ENCODE data around the gene SEZ6L.

The SEZ6L gene

GRCh38 chr22:26303475-26303874, 134.2 kb downstream of the SEZ6L start:
- DNase-seq: no peak

GRCh38 chr22:26304730-26305129, 135.5 kb downstream of the SEZ6L start:
- DNase-seq: no peak

GRCh38 chr22:26308467-26308866, 139.2 kb downstream of the SEZ6L start:
- no peak for DNase-seq

GRCh38 chr22:26310616-26311015, 141.4 kb downstream of the SEZ6L start:
- DNase-seq: no peak

GRCh38 chr22:26313291-26313690, 144.0 kb downstream of the SEZ6L start:
- DNase-seq: no peak

- no peak for DNase-seq
Measured at GRCh38 chr22:26314171-26314570, 144.9 kb downstream of the SEZ6L start.

- DNase-seq: no peak
Measured at GRCh38 chr22:26314656-26315055, 145.4 kb downstream of the SEZ6L start.

GRCh38 chr22:26316732-26317285, 147.5 kb downstream of the SEZ6L start:
- DNase-seq: no peak

- no peak for DNase-seq
Measured at GRCh38 chr22:26318975-26319374, 149.7 kb downstream of the SEZ6L start.

GRCh38 chr22:26320447-26320846, 151.2 kb downstream of the SEZ6L start:
- DNase-seq: no peak

GRCh38 chr22:26321469-26321913, 152.2 kb downstream of the SEZ6L start:
- no peak for DNase-seq

GRCh38 chr22:26322179-26322905, 153.1 kb downstream of the SEZ6L start:
- no peak for DNase-seq

- no peak for DNase-seq
Measured at GRCh38 chr22:26323013-26323412, 153.8 kb downstream of the SEZ6L start.

GRCh38 chr22:26324150-26324549, 154.9 kb downstream of the SEZ6L start:
- DNase-seq: no peak

GRCh38 chr22:26325641-26326040, 156.4 kb downstream of the SEZ6L start:
- no peak for DNase-seq

GRCh38 chr22:26326803-26327202, 157.5 kb downstream of the SEZ6L start:
- no peak for DNase-seq

- no peak for DNase-seq
Measured at GRCh38 chr22:26327306-26327705, 158.0 kb downstream of the SEZ6L start.

GRCh38 chr22:26328221-26328620, 159.0 kb downstream of the SEZ6L start:
- no peak for DNase-seq

GRCh38 chr22:26330971-26331625, 161.8 kb downstream of the SEZ6L start:
- peak; percentile 64 for DNase-seq

GRCh38 chr22:26333088-26333800, 164.0 kb downstream of the SEZ6L start:
- no peak for DNase-seq

GRCh38 chr22:26334232-26334631, 165.0 kb downstream of the SEZ6L start:
- DNase-seq: no peak

GRCh38 chr22:26336773-26337172, 167.5 kb downstream of the SEZ6L start:
- DNase-seq: no peak

- no peak for DNase-seq
Measured at GRCh38 chr22:26339755-26340154, 170.5 kb downstream of the SEZ6L start.

Measured in stimulated activated CD4-positive, alpha-beta T cell treated with anti-CD3 and anti-CD28 coated beads, Interleukin-4, amount 100 ng/mL, for 24 hours (primary cell).